G401 (cell line): ENCODE data around the gene DTNA. TPM values are rescaled to one million over a fixed set of nuclear protein-coding genes. Genes with fewer than 3 reads are reported as not detected.
"Not testable (repeated sequence)": the region's sequence is repeated elsewhere in the genome, so short reads cannot be mapped to it uniquely, and the experiment has no call there.

Source experiments
- DNase-seq: peaks from one replicate; pipeline ENCODE4 v3.0.0-alpha.2; 2015; ENCODE audit warnings: low spot score
- in situ Hi-C: cut with HindIII; loops from 2 replicates; pipeline ENCODE4 v1.10.0; 2016; ENCODE audit warnings: low sequenced_read_pairs, mixed read lengths
- total RNA-seq: library from RNA; depleted of rRNA; stranded (reverse); fragments of >200 nt; shearing (Covaris generic); gene quantifications from 2 replicates; pipeline ENCODE4 v1.2.3, GENCODE V29; 2014

The DTNA gene
- total RNA-seq, 1 experiment from 2014 or later, result 0.14 TPM

DNA sequence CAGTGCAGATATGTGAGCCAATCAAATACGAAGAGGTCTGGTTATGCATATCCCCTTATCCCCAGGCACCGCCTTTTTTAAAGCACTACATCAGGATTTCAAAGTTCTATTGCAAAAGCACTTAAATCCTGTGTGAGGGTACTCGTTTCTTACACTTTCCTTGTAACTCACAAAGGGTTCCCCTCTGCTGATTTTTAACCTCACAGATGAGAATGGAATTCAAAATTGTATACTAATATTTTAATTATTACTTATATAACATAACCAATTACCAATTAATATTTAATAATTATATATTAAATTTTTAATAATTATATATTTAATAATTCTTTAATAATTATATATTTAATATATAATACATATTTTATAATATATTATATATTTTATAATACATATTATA, 204.9 kb downstream of the DTNA start:
- in situ Hi-C loops, result no loop called here
- no peak for DNase-seq

DNA sequence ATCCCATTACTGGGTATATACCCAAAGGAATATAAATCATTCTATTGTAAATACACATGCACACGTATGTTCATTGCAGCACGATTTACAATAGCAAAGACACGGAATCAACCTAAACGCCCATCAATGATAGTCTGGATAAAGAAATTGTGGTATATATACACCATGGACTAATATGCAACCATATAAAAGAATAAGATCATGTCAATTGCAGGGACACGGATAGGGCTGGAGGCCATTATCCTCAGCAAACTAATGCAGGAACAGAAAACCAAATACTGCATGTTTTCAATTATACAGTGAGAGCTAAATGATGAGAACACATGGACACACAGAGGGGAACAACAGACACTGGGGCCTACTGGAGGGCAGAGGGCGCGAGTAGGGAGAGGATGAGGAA, 206.4 kb downstream of the DTNA start:
- in situ Hi-C loops, result not testable (repeated sequence)

DNA sequence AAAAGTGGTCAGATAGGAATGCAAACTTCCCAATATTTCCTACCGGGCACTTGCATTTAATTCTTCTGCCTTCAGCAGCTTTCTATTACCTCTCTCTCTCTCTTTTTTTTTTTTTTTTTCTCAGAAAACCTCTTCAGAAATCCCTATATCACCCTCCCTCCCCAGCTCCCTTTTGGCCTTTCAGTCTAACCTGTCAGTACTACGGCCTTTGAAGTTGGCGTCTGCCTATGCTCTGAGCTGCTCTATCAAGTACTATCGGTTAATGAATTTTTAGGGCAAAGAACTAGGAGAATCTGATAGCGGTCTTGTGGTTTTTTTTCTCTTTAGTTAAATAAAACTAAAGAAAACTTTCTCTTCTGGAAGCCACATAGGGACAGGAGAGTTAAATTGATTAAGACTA, 208.8 kb downstream of the DTNA start:
- DNase-seq, result no peak
- in situ Hi-C loops, result no loop called here

More for the DNA sequence above, 206.4 kb downstream of the DTNA start:
- DNase-seq, result not testable (repeated sequence)

DNA sequence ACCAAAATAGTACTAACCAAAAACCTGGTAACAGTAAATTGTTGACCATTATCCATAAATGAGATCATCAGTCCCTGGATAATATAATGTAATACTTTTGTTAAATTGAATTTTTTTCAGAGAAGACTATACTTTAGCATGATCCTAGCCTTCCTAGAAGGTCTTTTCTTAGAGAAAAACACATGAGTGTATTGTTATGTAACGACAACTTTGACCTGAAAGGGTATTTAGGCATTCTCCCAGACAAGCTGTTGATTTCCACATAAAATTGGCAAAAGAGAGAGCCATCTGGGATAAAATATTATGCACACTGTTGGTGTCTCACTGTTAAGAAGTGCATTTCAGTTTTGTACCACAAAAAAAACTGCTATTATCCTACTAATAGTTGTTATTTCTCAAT, 211.1 kb downstream of the DTNA start:
- in situ Hi-C loops, result no loop called here
- peak; percentile 76 for DNase-seq

DNA sequence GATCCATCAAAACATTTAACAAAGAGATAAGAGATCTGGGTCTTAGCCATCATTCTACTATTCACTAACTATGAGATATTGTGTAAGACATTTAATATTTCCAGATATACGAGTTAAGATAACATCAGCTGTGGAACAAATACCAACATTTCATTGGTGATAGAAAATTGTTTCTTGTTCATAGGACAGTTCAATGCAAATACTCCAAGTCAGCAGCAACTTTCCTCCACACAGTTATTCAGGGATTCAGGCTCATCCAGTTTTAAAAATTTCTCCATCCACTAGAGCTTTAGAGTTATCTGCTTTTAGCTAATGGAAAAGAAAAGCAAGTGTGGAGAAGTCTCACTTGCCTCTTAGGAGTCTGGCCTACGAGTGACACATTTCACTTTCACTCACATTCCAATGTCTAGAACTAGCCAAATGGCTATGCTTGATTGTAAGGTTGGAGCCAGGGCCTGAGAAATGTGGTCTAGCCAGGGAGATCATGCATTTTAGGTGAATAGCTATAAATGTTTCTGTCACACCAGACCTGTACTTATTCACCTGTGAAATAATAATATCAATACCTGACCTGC, 211.8 kb downstream of the DTNA start:
- DNase-seq, result no peak
- in situ Hi-C loops, result no loop called here

DNA sequence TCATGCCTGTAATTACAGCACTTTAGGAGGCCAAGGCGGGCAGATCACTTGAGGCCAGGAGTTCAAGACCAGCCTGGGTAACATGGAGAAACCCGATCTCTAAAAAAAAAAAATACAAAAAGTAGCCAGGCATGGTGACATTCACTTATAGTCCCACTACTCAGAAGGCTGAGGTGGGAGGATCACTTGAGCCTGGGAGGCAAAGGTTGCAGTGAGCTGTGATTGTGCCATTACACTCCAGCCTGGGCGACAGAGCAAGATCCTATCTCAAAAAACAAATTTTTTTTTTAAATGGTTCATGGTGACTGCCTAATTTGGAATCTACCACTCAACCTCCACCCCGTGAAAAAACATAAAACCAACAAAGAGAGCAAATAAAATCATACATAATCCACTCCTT, 212.5 kb downstream of the DTNA start:
- in situ Hi-C loops, DNase-seq: not testable (repeated sequence)

DNA sequence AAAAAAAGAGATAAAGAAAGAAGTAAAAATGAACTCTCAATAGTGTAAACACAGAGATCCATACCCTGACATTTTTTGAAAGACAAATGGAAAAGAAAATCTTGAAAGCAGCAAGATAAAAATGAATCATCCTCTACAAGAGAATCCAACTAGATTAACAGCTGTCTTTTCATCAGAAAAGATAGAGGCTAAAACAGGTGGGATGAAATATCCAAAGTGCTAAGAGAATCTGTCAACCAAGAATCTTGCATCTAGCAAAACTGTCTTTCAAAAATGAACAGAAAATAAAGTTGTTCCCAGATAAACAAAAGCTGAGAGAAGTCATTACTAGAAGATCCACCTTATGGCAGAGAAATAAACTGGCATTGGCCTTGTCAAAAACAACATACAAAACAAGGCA, 213.8 kb downstream of the DTNA start:
- in situ Hi-C loops, result no loop called here
- no peak for DNase-seq

DNA sequence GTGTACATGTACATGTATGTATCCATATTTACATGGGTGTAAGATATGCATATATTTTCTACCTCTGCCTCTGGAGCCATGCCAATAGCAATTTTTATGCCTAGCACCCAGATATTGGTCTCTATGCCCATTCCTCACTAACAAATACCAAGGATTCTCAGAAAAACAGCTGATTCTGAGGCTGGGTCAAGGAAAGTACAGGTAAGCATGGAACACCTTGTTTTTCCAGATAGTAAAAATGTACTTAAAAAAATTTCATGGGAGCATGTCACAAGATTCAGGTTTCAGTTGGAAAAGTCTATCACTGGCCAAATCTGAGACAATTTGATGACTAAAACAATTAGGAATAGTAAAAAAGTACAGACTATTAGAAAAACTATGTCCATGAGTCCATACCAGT, 216.6 kb downstream of the DTNA start:
- no peak for DNase-seq
- in situ Hi-C loops, result no loop called here

DNA sequence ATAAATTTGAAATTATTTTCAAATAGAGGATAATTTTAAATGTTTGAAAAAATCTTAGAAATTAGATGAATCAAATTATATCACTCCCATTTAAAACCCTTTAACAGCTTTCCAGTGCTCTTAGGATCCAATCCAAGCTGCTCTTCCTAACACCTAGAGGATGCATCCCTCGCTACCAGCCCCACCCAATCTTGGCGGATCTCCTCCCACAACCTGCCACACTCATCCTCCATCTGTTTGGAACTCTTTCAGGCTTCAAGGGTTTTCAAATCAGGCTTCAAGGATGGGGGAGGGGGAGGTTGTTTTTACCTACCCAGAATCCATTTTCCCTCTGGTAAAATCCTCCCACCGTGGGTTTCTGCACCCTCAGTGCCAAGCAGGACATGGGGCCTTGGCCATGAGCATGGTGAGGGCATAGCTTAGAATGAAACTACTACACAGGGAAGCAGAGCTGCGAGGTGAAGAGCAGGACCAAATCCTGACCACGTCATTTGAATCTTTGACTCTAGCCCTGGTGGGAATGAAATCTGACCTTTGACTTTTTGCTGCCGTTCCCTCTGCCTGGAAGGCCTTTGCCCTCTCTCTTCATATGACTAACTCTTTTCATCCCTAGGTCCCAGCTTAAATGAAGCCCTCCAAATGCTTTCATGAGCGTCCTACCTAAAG, 218.1 kb downstream of the DTNA start:
- in situ Hi-C loops, result no loop called here
- DNase-seq, result no peak

DNA sequence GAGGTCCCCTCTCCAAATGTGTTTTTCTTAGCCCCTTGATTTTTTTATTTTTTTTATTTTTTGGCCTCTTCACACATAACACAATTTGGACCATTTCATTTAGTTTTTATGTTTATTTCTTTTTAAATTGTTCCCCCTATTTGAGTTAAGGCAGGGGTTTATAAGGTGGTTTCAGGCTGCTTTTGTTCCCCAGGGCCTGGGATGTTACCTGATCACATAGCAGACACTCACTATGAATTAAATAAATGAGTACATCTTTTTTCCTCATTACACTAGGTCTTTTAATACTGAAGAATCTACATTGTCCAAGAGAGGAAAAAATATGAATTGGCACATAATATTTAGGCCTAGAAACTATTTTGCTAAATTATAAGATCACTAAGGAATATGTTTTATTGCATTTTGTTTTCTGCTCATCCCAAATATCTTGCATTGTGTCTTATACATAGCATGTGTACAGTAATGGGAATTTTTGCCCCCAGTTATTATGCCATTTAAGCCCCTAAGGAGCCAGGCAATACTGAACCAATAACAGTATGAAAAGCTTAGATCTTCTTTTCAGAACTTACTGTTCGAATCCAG, 218.7 kb downstream of the DTNA start:
- no peak for DNase-seq
- in situ Hi-C loops, result no loop called here

DNA sequence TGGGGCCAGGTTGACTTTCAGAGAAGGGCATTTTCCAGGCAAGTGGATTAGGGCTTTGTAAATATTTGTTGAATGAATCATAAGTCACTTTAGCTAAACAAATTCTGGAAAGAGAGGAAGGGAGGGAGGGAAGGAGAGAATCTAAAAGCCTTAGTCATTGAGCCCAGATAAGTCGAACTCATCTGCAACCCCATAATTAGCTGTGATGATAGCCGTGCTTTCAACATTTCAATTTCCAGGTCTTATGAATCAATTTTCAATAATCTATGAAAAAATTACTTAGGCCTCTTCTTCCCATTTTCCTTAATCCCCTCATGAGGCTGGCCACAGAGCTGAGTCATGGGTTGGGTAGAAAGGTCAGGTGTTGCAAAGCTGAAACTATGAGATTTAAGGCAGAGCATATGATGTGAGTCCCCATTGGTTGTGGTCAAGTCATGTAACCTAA, 219.3 kb downstream of the DTNA start:
- in situ Hi-C loops, result no loop called here
- no peak for DNase-seq

DNA sequence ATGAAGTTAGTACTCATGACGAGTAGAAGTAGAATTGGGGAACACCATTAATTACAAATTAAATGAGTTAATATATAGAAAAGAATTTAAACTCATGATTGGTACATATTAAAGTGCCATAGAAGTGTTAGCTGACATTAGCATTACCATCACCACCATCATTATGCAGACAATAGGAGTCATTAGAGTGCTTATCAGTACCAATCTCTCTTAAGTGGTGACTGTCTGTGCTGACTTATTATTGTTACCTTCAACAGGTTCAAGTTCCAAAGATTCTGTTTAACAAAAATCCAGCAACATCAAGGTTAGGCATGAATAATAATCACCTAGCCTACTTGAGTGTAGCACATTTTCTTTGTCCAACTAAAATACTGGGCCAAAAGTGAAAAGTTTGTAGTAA, 222.3 kb downstream of the DTNA start:
- in situ Hi-C loops, result no loop called here
- no peak for DNase-seq

DNA sequence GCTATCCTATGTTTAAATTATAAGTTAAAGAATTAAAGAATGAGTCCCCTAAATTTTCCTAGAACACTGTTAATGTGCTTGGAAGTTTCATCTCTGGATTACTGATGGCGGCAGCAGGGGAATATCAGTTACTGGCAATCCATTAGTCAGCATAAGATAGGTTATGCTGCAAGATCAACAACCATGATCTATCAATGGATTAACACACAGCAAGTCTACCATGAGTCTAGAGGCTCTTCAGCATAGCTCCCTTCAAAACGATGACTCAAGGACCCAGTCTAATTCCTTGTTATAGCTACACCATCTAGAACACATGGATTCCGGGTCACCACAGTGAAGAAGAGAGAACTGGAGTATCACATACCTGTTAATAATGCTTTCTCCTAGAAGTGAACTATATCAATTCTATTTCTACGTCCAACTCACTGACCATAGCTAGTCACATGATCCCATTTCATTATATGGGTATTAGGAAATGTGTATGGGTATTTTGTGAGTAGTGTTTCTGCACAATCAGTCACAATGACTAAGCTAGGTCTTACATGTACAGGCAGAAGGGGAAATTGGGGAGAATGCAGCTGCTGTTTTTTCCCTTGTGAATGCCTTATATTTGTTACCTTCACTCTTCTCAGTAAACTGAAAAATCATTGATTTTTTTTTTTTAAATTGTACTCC, 222.8 kb downstream of the DTNA start:
- in situ Hi-C loops, result no loop called here
- DNase-seq, result no peak

DNA sequence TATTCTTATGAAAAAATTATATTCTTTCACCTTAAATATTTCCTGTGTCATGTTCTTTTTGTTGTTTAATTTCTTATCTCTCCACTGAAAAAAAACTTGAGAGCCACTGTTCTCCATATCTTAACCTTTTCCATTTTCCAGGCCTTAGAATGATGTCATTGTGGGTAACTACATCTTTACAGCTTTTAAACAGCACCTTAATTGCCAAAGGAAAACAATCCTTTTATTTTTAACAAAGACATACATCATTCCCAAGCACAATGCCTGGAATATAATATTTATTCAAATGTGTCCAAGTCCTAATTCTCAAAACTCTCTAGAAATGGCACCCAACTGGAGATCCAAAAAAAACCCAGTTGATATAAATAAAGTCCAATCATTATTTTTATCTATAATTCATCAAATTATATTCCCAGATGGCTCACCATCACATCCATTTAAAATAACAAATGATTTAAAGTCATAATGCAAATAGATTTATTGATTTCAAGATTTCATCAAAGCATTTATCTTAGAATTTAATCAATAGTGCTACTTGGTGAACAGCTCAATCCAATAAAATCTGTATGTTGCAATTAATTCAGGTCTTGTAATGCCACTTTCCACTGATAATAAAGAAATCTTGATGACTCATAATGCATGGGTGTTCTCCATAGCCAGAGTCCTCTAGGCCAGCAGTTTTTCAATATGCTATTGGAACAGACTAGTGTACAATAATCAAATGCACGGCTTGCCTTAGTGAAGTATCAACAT, 224.0 kb downstream of the DTNA start:
- DNase-seq, result no peak
- in situ Hi-C loops, result no loop called here

DNA sequence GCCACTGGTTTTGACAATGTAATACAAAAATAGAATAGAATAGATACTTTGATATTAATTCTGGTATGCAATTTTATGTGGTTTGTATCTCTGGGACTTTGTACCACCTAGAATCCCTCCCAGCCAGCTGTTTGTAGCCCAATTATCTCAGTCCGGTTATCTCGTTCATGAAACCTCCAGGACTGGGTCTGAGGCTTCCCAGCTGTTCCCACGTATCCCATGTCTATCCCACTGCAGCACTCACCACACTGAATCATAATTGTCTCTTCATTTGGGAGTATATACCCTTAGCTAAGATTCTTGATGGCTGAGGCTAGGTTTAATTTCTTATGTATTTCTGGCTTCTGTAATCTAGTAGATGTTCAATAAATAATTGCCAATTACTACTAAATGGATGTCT, 226.7 kb downstream of the DTNA start:
- in situ Hi-C loops, result no loop called here
- DNase-seq, result no peak

DNA sequence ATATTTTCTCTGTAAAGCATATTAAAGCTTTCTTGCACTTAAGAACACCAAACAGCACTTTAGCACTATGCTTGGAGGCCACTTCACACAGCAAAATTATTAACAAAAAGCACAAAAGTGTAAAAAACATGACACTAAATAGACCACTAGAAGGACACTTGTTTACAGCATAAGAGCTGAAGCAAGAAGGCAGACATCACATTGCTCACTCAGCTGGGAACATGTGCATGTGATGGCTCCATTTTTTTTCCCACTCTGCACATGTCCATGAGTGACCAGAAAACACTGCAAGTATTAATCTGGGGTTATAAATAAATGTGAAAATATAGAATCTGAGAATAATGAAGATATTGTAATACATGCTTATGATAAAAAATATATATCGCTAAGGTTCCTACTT, 228.0 kb downstream of the DTNA start:
- in situ Hi-C loops, result no loop called here
- DNase-seq, result no peak
